SIG-M5 (cell line): ENCODE data around the gene HIGD1B.
"Not testable (repeated sequence)": the region's sequence is repeated elsewhere in the genome, so short reads cannot be mapped to it uniquely, and the experiment has no call there.

ENCODE experiments used
- DNase-seq: peaks from one replicate; lab custom pipeline; 2025; lab: John Stamatoyannopoulos, UW

HIGD1B gene

GRCh38 chr17:44847586-44847985 is at the start of gene HIGD1B:
TSS of gene HIGD1B (plus strand) at chr17:44847883. CDS start at chr17:44848153, 270 bp downstream.
- DNase-seq = no peak

DNA sequence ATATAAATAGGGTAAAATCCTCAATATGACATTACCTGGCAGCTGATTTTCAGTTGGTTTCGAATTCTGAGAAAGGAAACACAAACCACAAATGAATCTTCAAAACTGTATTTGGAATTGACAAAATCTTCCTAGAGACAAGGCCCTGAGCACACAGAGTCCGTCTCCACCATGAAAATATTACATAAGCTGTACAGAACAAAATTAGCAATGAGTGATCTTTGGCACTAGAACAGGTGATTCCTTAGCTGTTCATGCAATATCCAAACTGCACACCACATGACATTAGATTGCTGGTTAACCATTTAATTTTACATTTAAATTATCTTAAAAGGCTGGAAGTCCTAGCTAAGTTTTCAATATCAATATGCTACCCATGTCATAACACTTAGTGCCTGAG is 49.3 kb upstream of the HIGD1B start:
- DNase-seq = no peak

- no peak for DNase-seq
Measured at GRCh38 chr17:44801880-44802279, 45.8 kb upstream of the HIGD1B start.

DNA sequence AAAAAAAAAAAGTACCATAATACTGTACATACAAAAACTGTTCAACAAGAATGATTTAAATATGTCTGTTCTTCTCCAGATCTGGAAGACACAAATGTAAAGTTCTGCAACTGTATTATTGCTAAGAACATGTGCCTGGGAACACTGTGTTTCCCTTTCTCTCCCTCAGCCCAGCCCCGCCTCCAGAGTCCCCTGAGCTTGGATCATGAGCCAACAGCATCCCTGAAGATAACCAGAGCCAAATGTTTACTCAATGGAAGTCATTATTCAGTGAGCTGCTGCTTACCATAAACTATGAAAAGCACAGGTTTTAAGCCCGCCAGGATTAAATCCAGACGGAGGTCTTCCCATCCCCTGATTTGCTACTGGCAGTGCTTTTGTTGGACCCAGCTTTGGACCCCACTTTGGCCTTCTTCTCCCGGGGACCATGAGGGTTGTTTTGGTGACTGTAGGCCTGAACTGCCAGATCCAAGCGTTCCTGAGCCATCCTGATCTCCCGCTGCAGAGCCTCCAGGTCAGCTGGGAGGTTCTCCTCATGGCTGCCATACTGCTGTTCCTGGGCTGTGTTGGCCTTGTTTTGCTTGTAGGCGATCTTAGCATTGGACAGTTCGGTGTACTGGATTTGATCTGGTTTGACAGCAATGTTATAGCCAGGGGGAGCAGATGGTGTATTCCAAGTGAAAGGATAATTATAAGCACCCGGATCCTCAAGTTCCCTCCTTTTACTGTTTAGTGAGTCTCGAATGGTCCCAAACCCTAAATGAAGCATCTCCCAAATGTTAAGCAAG is 43.2 kb upstream of the HIGD1B start:
- DNase-seq = no peak

DNA sequence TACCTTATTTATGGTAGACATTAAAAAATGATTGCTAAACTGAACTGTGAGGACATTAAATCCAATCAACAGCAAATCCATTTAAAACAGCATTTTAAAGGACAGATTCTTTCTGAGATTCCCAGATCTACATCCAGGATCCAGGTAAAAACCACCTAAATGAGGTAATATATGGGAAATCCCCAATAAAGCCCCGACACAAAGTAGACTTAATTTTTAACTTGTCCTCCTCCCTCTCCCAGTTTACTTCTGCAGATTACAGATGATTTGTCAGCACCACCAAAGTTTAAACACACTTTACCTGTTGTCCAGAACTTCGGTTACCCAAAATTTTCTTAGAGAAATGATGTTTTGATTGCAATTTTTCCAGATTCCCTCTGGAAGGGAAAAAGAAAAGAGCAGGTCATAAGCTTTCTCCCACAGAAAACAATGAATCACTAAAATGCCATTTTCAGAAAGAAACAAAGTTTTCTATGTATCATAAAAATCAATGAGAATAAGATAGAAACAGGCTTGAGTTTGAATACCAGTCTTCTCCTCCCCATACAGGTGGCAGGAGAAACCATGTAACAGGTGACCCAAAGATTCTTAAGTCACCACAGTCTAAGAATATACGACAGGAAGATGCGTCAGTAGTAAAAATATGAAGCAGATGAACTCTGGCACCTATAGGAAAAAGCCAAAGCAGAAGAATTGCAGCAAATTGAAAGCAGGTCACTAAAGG is 40.4 kb upstream of the HIGD1B start:
- no peak for DNase-seq

DNA sequence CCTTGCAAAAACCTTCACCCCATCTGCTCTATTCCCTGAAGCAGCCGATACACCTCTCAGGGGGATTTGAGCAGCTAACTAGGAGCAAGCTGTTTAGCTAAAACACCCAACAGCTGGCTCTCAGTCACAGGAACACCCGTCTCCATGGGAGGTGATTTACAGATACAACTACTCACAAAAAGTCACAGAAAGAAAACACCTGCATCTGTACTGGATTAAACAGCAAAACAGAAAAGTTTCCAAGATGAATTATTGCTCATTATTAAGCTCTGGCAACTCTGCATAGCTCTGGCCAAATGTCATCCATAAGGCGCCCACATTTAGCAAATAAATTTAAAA is 39.9 kb upstream of the HIGD1B start:
- DNase-seq = no peak

GRCh38 chr17:44808156-44808555 is 39.5 kb upstream of the HIGD1B start:
- no peak for DNase-seq

DNA sequence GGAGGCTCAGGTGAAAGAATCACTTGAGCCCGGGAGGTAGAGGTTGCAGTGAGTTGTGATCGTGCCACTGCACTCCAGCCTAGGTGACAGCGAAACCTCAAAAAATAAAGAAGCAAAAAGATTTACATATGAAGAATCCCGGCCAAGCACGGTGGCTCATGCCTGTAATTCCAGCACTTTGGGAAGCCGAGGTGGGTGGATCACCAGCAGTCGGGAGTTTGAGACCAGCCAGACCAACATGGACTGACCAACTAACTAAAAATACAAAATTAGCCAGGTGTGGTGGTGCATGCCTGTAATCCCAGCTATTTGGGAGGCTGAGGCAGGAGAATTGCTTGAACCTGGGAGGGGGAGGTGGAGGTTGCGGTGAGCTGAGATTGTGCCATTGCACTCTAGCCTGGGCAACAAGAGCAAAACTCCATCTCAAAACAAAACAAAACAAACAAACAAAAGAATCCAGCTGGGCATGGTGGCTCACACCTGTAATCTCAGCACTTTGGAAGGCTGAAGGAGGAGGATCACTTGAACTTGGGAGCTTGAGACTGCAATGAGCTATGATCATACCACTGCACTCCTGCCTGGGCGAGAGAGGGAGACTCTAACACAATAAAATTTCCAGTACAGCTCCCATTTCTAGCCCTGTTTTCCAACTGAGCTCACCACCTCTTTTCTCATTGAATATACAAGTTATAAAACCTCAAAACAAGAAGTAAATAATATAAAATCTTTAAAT is 38.9 kb upstream of the HIGD1B start:
- not testable (repeated sequence) for DNase-seq

- no peak for DNase-seq
Measured at GRCh38 chr17:44812263-44812662, 35.4 kb upstream of the HIGD1B start.

DNA sequence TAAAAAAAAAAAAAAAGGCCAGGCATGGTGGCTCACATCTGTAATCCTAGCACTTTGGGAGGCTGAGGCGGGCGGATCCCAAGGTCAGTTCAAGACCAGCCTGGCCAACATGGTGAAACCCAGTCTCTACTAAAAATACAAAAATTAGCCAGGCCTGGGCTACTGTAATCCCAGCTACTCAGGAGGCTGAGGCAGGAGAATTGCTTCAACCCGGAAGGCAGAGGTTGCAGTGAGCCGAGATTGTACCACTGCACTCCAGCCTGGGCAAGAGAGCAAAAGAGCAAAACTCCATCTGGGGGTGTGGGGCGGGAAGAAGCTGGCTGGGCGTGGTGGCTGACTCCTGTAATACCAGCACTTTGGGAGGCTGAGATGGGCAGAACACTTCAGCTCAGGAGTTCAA is 29.2 kb upstream of the HIGD1B start:
- not testable (repeated sequence) for DNase-seq

GRCh38 chr17:44820631-44821212 is 27.0 kb upstream of the HIGD1B start:
- DNase-seq = no peak

DNA sequence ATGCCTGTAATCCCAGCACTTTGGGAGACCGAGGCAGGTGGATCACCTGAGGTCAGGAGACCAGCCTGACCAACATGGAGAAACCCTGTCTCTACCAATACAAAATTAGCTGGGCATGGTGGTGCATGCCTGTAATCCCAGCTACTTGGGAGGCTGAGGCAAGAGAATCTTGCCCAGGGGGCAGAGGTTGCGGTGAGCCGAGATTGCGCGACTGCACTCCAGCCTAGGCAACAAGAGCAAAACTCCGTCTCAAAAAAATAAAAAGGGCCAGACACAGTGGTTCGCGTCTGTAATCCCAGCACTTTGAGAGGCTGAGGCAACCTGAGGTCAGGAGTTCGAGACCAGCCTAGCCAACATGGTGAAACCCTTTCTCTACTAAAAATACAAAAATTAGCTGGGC is 22.4 kb upstream of the HIGD1B start:
- not testable (repeated sequence) for DNase-seq

- no peak for DNase-seq
Measured at GRCh38 chr17:44826123-44826790, 21.4 kb upstream of the HIGD1B start.

DNA sequence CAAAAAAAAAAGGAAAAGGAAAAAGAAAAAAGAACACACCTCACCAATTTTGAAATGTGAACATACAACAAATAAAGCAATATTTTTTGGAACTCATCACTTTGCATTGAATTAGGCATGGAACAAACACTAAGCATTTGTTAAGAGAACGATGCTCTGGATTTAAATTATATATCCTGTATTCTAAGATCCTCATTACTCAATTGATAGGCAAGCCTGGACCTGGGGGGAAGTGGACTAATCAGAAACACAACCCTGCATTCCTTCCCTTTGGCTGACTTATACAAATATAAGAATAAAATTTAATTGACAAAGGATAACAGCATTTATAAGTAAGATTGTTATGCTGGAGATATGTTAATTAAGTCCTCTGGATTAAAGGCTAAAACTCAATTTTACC is 19.8 kb upstream of the HIGD1B start:
- no peak for DNase-seq

- no peak for DNase-seq
Measured at GRCh38 chr17:44828919-44829522, 18.7 kb upstream of the HIGD1B start.

DNA sequence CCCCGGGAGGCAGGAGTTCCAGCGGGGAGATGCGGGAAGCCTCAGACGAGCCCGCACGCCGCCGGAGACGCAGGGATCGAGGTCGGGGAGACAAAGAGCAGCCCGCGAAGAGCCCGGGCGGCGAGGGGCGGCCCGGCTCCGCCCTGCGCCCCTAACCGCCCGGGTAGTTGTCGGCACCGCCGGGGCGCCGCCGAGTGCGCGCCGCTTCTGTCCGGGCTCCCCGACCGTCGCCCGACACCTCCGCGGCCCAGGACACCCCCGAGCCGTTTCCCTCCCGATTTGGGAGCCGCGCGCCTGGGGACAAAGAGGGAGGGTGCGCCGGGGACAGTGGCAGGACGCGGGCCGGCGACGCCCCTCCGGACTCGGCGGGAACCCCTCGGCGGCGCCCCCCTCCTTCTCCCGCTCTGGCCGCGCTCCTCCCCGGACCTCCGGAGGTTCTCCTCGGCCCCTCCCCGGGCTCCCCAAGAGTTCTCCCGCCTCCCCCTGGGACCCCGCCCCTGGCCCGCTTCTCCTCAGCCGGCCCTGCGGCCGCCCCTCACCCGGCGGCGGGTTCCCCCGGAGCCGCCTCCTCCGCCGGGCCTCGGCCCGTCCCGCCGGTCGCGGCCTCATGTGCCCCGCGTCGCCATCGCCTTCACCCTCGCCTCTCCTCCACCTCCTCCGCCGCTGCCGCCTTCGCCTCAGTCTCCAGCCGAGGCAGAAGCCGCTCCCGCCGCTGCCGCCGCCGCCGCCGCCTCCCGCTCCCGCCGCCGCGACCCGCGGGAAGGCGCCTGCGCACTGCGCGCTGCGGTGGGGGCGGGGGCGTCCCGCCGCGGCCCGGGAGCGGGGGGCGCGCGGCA is 17.9 kb upstream of the HIGD1B start, which contains the start of gene GJC1:
Gene GJC1 (minus strand): TSS at position 765 of the 836 bp plus-strand sequence. CDS start 24,470 bp downstream, outside the sequence.
- no peak for DNase-seq

- DNase-seq = no peak
Measured at GRCh38 chr17:44830359-44831288, 17.1 kb upstream of the HIGD1B start.

DNA sequence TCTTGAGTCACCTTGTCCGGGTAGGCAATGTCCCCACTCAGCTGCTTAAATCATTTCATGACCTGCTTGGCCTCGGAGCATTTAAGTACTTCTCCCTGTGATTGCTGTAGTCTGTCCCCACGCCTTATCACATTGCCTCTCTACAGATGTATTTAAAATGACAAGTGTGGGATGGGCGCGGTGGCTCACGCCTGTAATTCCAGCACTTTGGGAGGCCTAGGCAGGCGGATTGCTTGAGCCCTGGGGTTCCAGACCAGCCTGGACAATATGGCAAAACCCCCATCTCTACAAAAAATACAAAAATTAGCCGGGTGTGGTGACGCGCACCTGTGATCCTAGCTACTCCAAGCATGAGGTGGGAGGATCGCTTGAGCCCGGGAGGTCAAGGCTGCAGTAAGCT is 16.3 kb upstream of the HIGD1B start:
- DNase-seq = no peak

- DNase-seq = no peak
Measured at GRCh38 chr17:44832805-44833204, 14.9 kb upstream of the HIGD1B start.
